Nephron progenitor cell (in vitro differentiated cells): ENCODE data around the gene LIN37.

Experiments used
- DNase-seq: peaks from one replicate; pipeline ENCODE4 v3.0.0; 2021
- H3K27ac Mint-ChIP-seq: 2 replicates; pipeline ENCODE4 v1.8.0; 2021; ENCODE audit warnings: mild to moderate bottlenecking, moderate library complexity, mixed read lengths
- H3K27me3 Mint-ChIP-seq: 2 replicates; pipeline ENCODE4 v1.8.0; 2021; ENCODE audit warnings: mild to moderate bottlenecking, low read depth, mixed read lengths; ENCODE audit not compliant: poor library complexity
- H3K36me3 Mint-ChIP-seq: 2 replicates; pipeline ENCODE4 v1.8.0; 2021; ENCODE audit warnings: low read depth, mixed read lengths
- H3K4me1 Mint-ChIP-seq: 2 replicates; pipeline ENCODE4 v1.8.0; 2021; ENCODE audit warnings: mixed read lengths
- H3K4me3 Mint-ChIP-seq: 2 replicates; pipeline ENCODE4 v1.8.0; 2021; ENCODE audit warnings: mild to moderate bottlenecking, moderate library complexity, mixed read lengths
- H3K9me3 Mint-ChIP-seq: 2 replicates; pipeline ENCODE4 v1.8.0; 2021; ENCODE audit warnings: mild to moderate bottlenecking, moderate library complexity, mixed read lengths
- CTCF ChIP-seq: fragments of 200-600 bp; sonication (generic); IDR thresholded peaks from 2 replicates; pipeline ENCODE4 v1.5.0; 2021; ENCODE audit warnings: antibody characterized with exemption

LIN37 gene

GRCh38 chr19:35710784-35711723, 37.3 kb upstream of the LIN37 start:
- Mint-ChIP-seq H3K36me3 (no peaks in the 10 kb centered on the region), H3K27ac (no peak overlapping the region), H3K4me3 (no peak overlapping the region), H3K4me1 (peaks cover 12% of the 10 kb centered on the region), H3K9me3 (no peaks in the 10 kb centered on the region), H3K27me3 (peaks cover 42% of the 10 kb centered on the region)
- TF ChIP-seq CTCF, result no peak
- DNase-seq, result no peak

GRCh38 chr19:35712567-35713505, 35.5 kb upstream of the LIN37 start:
- no peak overlapping the region for H3K4me3 Mint-ChIP-seq
- peaks cover 20% of the 10 kb centered on the region for H3K4me1 Mint-ChIP-seq
- no peak for TF ChIP-seq CTCF
- no peaks in the 10 kb centered on the region for H3K9me3 Mint-ChIP-seq
- peaks cover 47% of the 10 kb centered on the region for H3K27me3 Mint-ChIP-seq
- no peak overlapping the region for H3K27ac Mint-ChIP-seq
- H3K36me3 Mint-ChIP-seq, result no peaks in the 10 kb centered on the region
- DNase-seq, result no peak

- peaks cover 20% of the 10 kb centered on the region for H3K4me1 Mint-ChIP-seq
- no peaks in the 10 kb centered on the region for H3K36me3 Mint-ChIP-seq
- no peak for TF ChIP-seq CTCF
- no peaks in the 10 kb centered on the region for H3K9me3 Mint-ChIP-seq
- no peak overlapping the region for H3K4me3 Mint-ChIP-seq
- DNase-seq, result no peak
- H3K27me3 Mint-ChIP-seq, result peaks cover 47% of the 10 kb centered on the region
- no peak overlapping the region for H3K27ac Mint-ChIP-seq
These were observed 34.9 kb upstream of the LIN37 start for GRCh38 chr19:35713506-35713850.

- no peaks in the 10 kb centered on the region for H3K36me3 Mint-ChIP-seq
- H3K27ac Mint-ChIP-seq, result no peak overlapping the region
These were observed 34.4 kb upstream of the LIN37 start for GRCh38 chr19:35713904-35714495.

More at GRCh38 chr19:35713904-35714495, 34.4 kb upstream of the LIN37 start:
- Mint-ChIP-seq H3K27me3 (peaks cover 43% of the 10 kb centered on the region), H3K4me3 (no peak overlapping the region), H3K4me1 (peaks cover 24% of the 10 kb centered on the region), H3K9me3 (no peaks in the 10 kb centered on the region)
- TF ChIP-seq CTCF, result no peak
- no peak for DNase-seq
